Neural cell (in vitro differentiated cells): ENCODE data around the gene CADM4. TPM values are rescaled to one million over a fixed set of nuclear protein-coding genes. Genes with fewer than 3 reads are reported as not detected.

Experiments used
- H2AFZ ChIP-seq: fragments of 200-600, 300-800 bp; sonication (generic), shearing (Covaris generic); 2 replicates; pipeline ENCODE4 v1.6.0; 2014; ENCODE audit warnings: low read depth, mild to moderate bottlenecking, antibody characterized with exemption, low read length, moderate library complexity
- H3F3A ChIP-seq: fragments of 200-600 bp; shearing (Covaris generic); 2 replicates; pipeline ENCODE4 v1.6.1; 2016; ENCODE audit warnings: mild to moderate bottlenecking, moderate library complexity, mixed read lengths, antibody characterized with exemption, low read length; ENCODE audit not compliant: insufficient read depth, poor library complexity, severe bottlenecking
- H3K27ac ChIP-seq: fragments of 200-600, 300-800 bp; sonication (generic), shearing (Covaris generic); 2 replicates; pipeline ENCODE4 v1.5.1; 2014; ENCODE audit warnings: mild to moderate bottlenecking, low read length, moderate library complexity
- H3K27me3 ChIP-seq: fragments of 300-800, 200-600 bp; sonication (generic), shearing (Covaris generic); 2 replicates; pipeline ENCODE4 v1.6.0; 2014; ENCODE audit warnings: mild to moderate bottlenecking, low read depth, low read length, moderate library complexity; ENCODE audit not compliant: insufficient read depth
- H3K36me3 ChIP-seq: fragments of 300-800, 200-600 bp; sonication (generic), shearing (Covaris generic); 2 replicates; pipeline ENCODE4 v1.5.1; 2014; ENCODE audit warnings: mild to moderate bottlenecking, antibody characterized with exemption, low read length, moderate library complexity; ENCODE audit not compliant: insufficient read depth
- H3K4me2 ChIP-seq: fragments of 300-800, 200-600 bp; sonication (generic), shearing (Covaris generic); 2 replicates; pipeline ENCODE4 v1.6.0; 2014; ENCODE audit warnings: mild to moderate bottlenecking, low read length
- H3K4me3 ChIP-seq: fragments of 300-800, 200-600 bp; sonication (generic), shearing (Covaris generic); 2 replicates; pipeline ENCODE4 v1.5.1; 2014; ENCODE audit warnings: mild to moderate bottlenecking, low read length, moderate library complexity
- H3K79me2 ChIP-seq: fragments of 200-600 bp; shearing (Covaris generic); replicated peaks from 2 replicates; pipeline ENCODE4 v1.6.0; 2014; ENCODE audit warnings: mild to moderate bottlenecking, low read length, moderate library complexity; ENCODE audit not compliant: insufficient read depth
- H3K9ac ChIP-seq: fragments of 300-800, 200-600 bp; sonication (generic), shearing (Covaris generic); 2 replicates; pipeline ENCODE4 v1.6.1; 2016; ENCODE audit warnings: mild to moderate bottlenecking, low read length, mixed read lengths
- H3K9me2 ChIP-seq: fragments of 200-600 bp; shearing (Covaris generic); 2 replicates; pipeline ENCODE4 v1.6.1; 2016; ENCODE audit warnings: mild to moderate bottlenecking, low read length, mixed read lengths; ENCODE audit not compliant: insufficient read depth
- H3K9me3 ChIP-seq: fragments of 200-600, 300-800 bp; sonication (generic), shearing (Covaris generic); 2 replicates; pipeline ENCODE4 v1.6.1; 2016; ENCODE audit warnings: mild to moderate bottlenecking, mixed run types, low read length, moderate library complexity, mixed read lengths
- H4K20me1 ChIP-seq: fragments of 200-600 bp; shearing (Covaris generic); 2 replicates; pipeline ENCODE4 v1.6.1; 2016; ENCODE audit warnings: mild to moderate bottlenecking, mixed run types; ENCODE audit not compliant: insufficient read depth
- EP300 ChIP-seq: fragments of 450-650 bp; conservative IDR thresholded peaks from 2 replicates; pipeline ENCODE4 v1.6.1; 2014; ENCODE audit warnings: antibody characterized with exemption, mild to moderate bottlenecking, moderate library complexity; ENCODE audit not compliant: poor library complexity, severe bottlenecking
- EZH2 ChIP-seq: fragments of 200-600, 300-800 bp; shearing (Covaris generic), sonication (generic); IDR thresholded peaks from 2 replicates; pipeline ENCODE4 v1.6.1; 2014; ENCODE audit warnings: antibody characterized with exemption, low read length, borderline replicate concordance, mild to moderate bottlenecking; ENCODE audit not compliant: insufficient read depth, poor library complexity, severe bottlenecking
- MXI1 ChIP-seq: fragments of 450-650 bp; conservative IDR thresholded peaks from 2 replicates; pipeline ENCODE4 v1.6.1; 2014; ENCODE audit warnings: antibody characterized with exemption, mild to moderate bottlenecking; ENCODE audit not compliant: poor library complexity, severe bottlenecking
- POLR2AphosphoS5 ChIP-seq: IDR thresholded peaks from 2 replicates; pipeline ENCODE4 v1.6.1; 2012
- RAD21 ChIP-seq: fragments of 450-650 bp; conservative IDR thresholded peaks from 2 replicates; pipeline ENCODE4 v1.6.1; 2014; ENCODE audit warnings: antibody characterized with exemption, mild to moderate bottlenecking, moderate library complexity
- REST ChIP-seq: IDR thresholded peaks from 2 replicates; pipeline ENCODE4 v1.6.1; 2012; ENCODE audit warnings: borderline replicate concordance
- TAF1 ChIP-seq: IDR thresholded peaks from 2 replicates; pipeline ENCODE4 v1.6.1; 2012; ENCODE audit warnings: low read depth
- polyA plus RNA-seq: library from polyadenylated mRNA; depleted of rRNA; stranded (reverse); fragments of >200 nt; gene quantifications from 2 replicates; pipeline ENCODE4 v1.2.3, GENCODE V29; 2014

Gene CADM4
- polyA plus RNA-seq, 1 donor from 2014 or later = 211 TPM

- H3K27me3 ChIP-seq = peaks cover 27% of the 10 kb centered on the region
Observed at GRCh38 chr19:43673637-43674036, 34.0 kb upstream of the CADM4 start.

GRCh38 chr19:43672061-43672679 is 32.5 kb upstream of the CADM4 start:
- H3K27me3 ChIP-seq = peaks cover 42% of the 10 kb centered on the region
- no peak overlapping the region for H2AFZ ChIP-seq
- H3K27ac ChIP-seq = no peak overlapping the region

More at GRCh38 chr19:43673637-43674036, 34.0 kb upstream of the CADM4 start:
- Histone ChIP-seq H3K4me2 (no peak overlapping the region), H3K4me3 (no peak overlapping the region), H3F3A (no peaks in the 10 kb centered on the region), H3K27ac (no peak overlapping the region), H3K79me2 (no peaks in the 10 kb centered on the region), H2AFZ (no peak overlapping the region), H3K9me3 (no peaks in the 10 kb centered on the region), H4K20me1 (no peaks in the 10 kb centered on the region), H3K36me3 (no peaks in the 10 kb centered on the region), H3K9ac (no peak overlapping the region), H3K9me2 (no peaks in the 10 kb centered on the region)
- TF ChIP-seq POLR2AphosphoS5 (no peak), MXI1 (no peak), TAF1 (no peak)

GRCh38 chr19:43668406-43669109 is 28.9 kb upstream of the CADM4 start:
- H3K36me3 ChIP-seq = no peaks in the 10 kb centered on the region
- no peaks in the 10 kb centered on the region for H3F3A ChIP-seq
- no peaks in the 10 kb centered on the region for H3K9me2 ChIP-seq
- H3K79me2 ChIP-seq = no peaks in the 10 kb centered on the region
- peaks cover 42% of the 10 kb centered on the region for H3K27me3 ChIP-seq
- H2AFZ ChIP-seq = no peak overlapping the region
- H4K20me1 ChIP-seq = no peaks in the 10 kb centered on the region
- H3K9ac ChIP-seq = peak overlapping the region; percentile 45
- H3K27ac ChIP-seq = no peak overlapping the region
- no peaks in the 10 kb centered on the region for H3K9me3 ChIP-seq
- TF ChIP-seq MXI1 (peak; percentile 22), EZH2 (no peak), REST (no peak), POLR2AphosphoS5 (no peak), EP300 (no peak), TAF1 (no peak), RAD21 (no peak)
- peak overlapping the region; percentile 65 for H3K4me3 ChIP-seq
- no peak overlapping the region for H3K4me2 ChIP-seq

More at GRCh38 chr19:43672061-43672679, 32.5 kb upstream of the CADM4 start:
- H4K20me1 ChIP-seq = no peaks in the 10 kb centered on the region
- H3K9me3 ChIP-seq = no peaks in the 10 kb centered on the region
- H3K9ac ChIP-seq = no peak overlapping the region
- no peaks in the 10 kb centered on the region for H3F3A ChIP-seq
- no peak overlapping the region for H3K4me2 ChIP-seq
- H3K79me2 ChIP-seq = no peaks in the 10 kb centered on the region
- no peaks in the 10 kb centered on the region for H3K36me3 ChIP-seq
- no peak for TF ChIP-seq POLR2AphosphoS5
- TF ChIP-seq TAF1 = no peak
- H3K9me2 ChIP-seq = no peaks in the 10 kb centered on the region
- H3K4me3 ChIP-seq = no peak overlapping the region
